NCI-H524 (cell line): Measurements from ENCODE around the gene DOCK8.
A peak's percentile ranks its signal among the peaks of the same experiment; 100 is the strongest.

Source experiments
- DNase-seq, 2 experiments: peaks; one replicate each; lab custom pipeline; 2025; lab: John Stamatoyannopoulos, UW

The DOCK8 gene

GRCh38 chr9:363274-363612 lies 148.6 kb downstream of the DOCK8 start:
- no peak for DNase-seq

GRCh38 chr9:365436-365835 lies 150.8 kb downstream of the DOCK8 start:
- DNase-seq, result no peak

GRCh38 chr9:366620-367019 lies 152.0 kb downstream of the DOCK8 start:
- no peak for DNase-seq

- DNase-seq, result no peak
Measured at GRCh38 chr9:370086-370485, 155.4 kb downstream of the DOCK8 start.

GRCh38 chr9:371349-371748 lies 156.7 kb downstream of the DOCK8 start:
- peak; percentile 39 to 65 for DNase-seq

- no peak for DNase-seq
Measured at GRCh38 chr9:372128-372527, 157.5 kb downstream of the DOCK8 start.

GRCh38 chr9:373759-374206 lies 159.1 kb downstream of the DOCK8 start:
- no peak for DNase-seq

- DNase-seq, result peak; percentile 77 to 91
Measured at GRCh38 chr9:374736-375135, 160.1 kb downstream of the DOCK8 start.

- DNase-seq, result no peak
Measured at GRCh38 chr9:376115-376514, 161.4 kb downstream of the DOCK8 start.

- no peak for DNase-seq
Measured at GRCh38 chr9:378263-378662, 163.6 kb downstream of the DOCK8 start.

GRCh38 chr9:382383-382782 lies 167.7 kb downstream of the DOCK8 start:
- DNase-seq, result peak; percentile 22 to 51

GRCh38 chr9:385818-386398 lies 171.2 kb downstream of the DOCK8 start:
- peak; percentile 27 to 73 for DNase-seq

GRCh38 chr9:389159-389558 lies 174.5 kb downstream of the DOCK8 start:
- DNase-seq, result no peak

- no peak for DNase-seq
Measured at GRCh38 chr9:389758-390157, 175.1 kb downstream of the DOCK8 start.

- DNase-seq, result no peak
Measured at GRCh38 chr9:392077-392804, 177.6 kb downstream of the DOCK8 start.

GRCh38 chr9:394347-395052 lies 179.8 kb downstream of the DOCK8 start:
- DNase-seq, result no peak

- no peak for DNase-seq
Measured at GRCh38 chr9:396396-396795, 181.7 kb downstream of the DOCK8 start.

- DNase-seq, result no peak
Measured at GRCh38 chr9:398085-398484, 183.4 kb downstream of the DOCK8 start.

GRCh38 chr9:401223-401622 lies 186.6 kb downstream of the DOCK8 start:
- DNase-seq, result peak; percentile 43 to 86

GRCh38 chr9:404234-404633 lies 189.6 kb downstream of the DOCK8 start:
- DNase-seq, result no peak

GRCh38 chr9:405341-405740 lies 190.7 kb downstream of the DOCK8 start:
- no peak for DNase-seq

GRCh38 chr9:406886-407654 lies 192.4 kb downstream of the DOCK8 start:
- peak in 1 of 2 experiments; percentile 40 for DNase-seq
